Hepatocyte (in vitro differentiated cells): ENCODE results near the gene NAT10. TPM values are rescaled to one million over a fixed set of nuclear protein-coding genes. Genes with fewer than 3 reads are reported as not detected.
A peak's percentile ranks its signal among the peaks of the same experiment; 100 is the strongest.

Source experiments
- DNase-seq: peaks from one replicate; pipeline ENCODE4 v3.0.0-alpha.2; 2016; ENCODE audit warnings: low spot score
- H2AFZ ChIP-seq: fragments of 200-600 bp; sonication (generic); 2 replicates; pipeline ENCODE4 v1.6.0; 2016; ENCODE audit warnings: antibody characterized with exemption, mild to moderate bottlenecking
- H3K27ac ChIP-seq: fragments of 200-600 bp; sonication (generic); 2 replicates; pipeline ENCODE4 v1.5.1; 2016; ENCODE audit warnings: mild to moderate bottlenecking
- H3K27me3 ChIP-seq: fragments of 200-600 bp; sonication (generic); 2 replicates; pipeline ENCODE4 v1.6.1; 2016
- H3K36me3 ChIP-seq: fragments of 200-600 bp; sonication (generic); replicated peaks from 2 replicates; pipeline ENCODE4 v1.5.1; 2016; ENCODE audit warnings: low read depth; ENCODE audit not compliant: insufficient read depth
- H3K4me1 ChIP-seq: fragments of 200-600 bp; sonication (generic); 2 replicates; pipeline ENCODE4 v1.5.1; 2016; ENCODE audit warnings: mild to moderate bottlenecking, moderate library complexity; ENCODE audit not compliant: insufficient read depth
- H3K4me2 ChIP-seq: fragments of 200-600 bp; sonication (generic); 2 replicates; pipeline ENCODE4 v1.6.0; 2016
- H3K4me3 ChIP-seq: fragments of 200-600 bp; sonication (generic); 2 replicates; pipeline ENCODE4 v1.5.1; 2016; ENCODE audit warnings: mild to moderate bottlenecking
- H3K79me2 ChIP-seq: fragments of 200-600 bp; sonication (generic); 2 replicates; pipeline ENCODE4 v1.6.0; 2017; ENCODE audit warnings: mild to moderate bottlenecking
- H3K9me2 ChIP-seq: fragments of 200-600 bp; sonication (generic); replicated peaks from 2 replicates; pipeline ENCODE4 v1.6.0; 2017; ENCODE audit warnings: mild to moderate bottlenecking; ENCODE audit not compliant: insufficient read depth
- H3K9me3 ChIP-seq: fragments of 200-600 bp; sonication (generic); 2 replicates; pipeline ENCODE4 v1.5.1; 2016; ENCODE audit warnings: low read depth, mild to moderate bottlenecking
- H4K20me1 ChIP-seq: fragments of 200-600 bp; sonication (generic); 2 replicates; pipeline ENCODE4 v1.6.0; 2016; ENCODE audit warnings: mild to moderate bottlenecking; ENCODE audit not compliant: insufficient read depth, poor library complexity, severe bottlenecking
- EZH2 ChIP-seq: fragments of 200-600 bp; sonication (generic); IDR thresholded peaks from 2 replicates; pipeline ENCODE4 v1.6.1; 2016; ENCODE audit warnings: antibody characterized with exemption, mild to moderate bottlenecking, borderline replicate concordance
- EZH2phosphoT487 ChIP-seq: fragments of 200-600 bp; sonication (generic); IDR thresholded peaks from one replicate; pipeline ENCODE4 v1.6.1; 2018; ENCODE audit warnings: antibody characterized with exemption, mild to moderate bottlenecking, low read depth, moderate library complexity; ENCODE audit not compliant: unreplicated experiment, severe bottlenecking
- WGBS: methylation state at CpG from one replicate; pipeline ENCODE4 v1.1.6; 2016; ENCODE audit warnings: low lambda C conversion rate; ENCODE audit errors: missing lambda C conversion rate; 5-methylcytosine and 5-hydroxymethylcytosine counted together
- polyA plus RNA-seq: library from polyadenylated mRNA; unstranded; fragments of >200 nt; fragmentation: Nextera tagmentation; extraction: Ambion mirVana; gene quantifications from 2 replicates; pipeline ENCODE4 v1.2.1, GENCODE V29; 2016
- total RNA-seq: library from RNA; depleted of rRNA; stranded (reverse); fragments of >200 nt; gene quantifications from 2 replicates; pipeline ENCODE4 v1.2.3, GENCODE V29; 2014
- TF ChIP-seq, protein P1 (sequence below): fragments of 200-600 bp; sonication (generic); IDR thresholded peaks from 2 replicates; pipeline ENCODE4 v1.5.1; 2016; ENCODE audit warnings: antibody characterized with exemption, mild to moderate bottlenecking; ENCODE audit not compliant: poor library complexity

The NAT10 gene
- total and polyA plus RNA-seq, 2 experiments from 2014 or later, result 18.3 to 20.5 TPM

DNA sequence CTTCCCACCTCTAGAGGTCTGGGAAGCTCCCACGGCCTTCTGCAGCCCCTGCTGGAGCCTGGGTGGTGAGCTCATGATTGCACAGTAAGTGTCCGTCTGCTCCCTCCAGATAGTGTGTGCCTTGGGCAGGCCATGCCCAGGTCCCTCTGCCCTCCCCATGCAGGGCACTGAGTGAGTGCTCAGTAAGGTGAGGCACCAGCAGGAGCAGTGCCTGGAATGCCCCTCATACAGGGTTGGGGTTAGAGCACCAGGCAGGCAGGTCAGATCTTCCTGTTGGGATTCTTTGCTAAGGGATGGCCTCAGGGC, 50.3 kb downstream of the NAT10 start:
- DNase-seq, result no peak
- H3K4me3 ChIP-seq, result no peak overlapping the region
- H3K36me3 ChIP-seq, result no peaks in the 10 kb centered on the region
- H3K79me2 ChIP-seq, result no peaks in the 10 kb centered on the region
- H3K4me1 ChIP-seq, result peaks cover 3% of the 10 kb centered on the region
- TF ChIP-seq EZH2 (no peak), EZH2phosphoT487 (no peak)
- no peak overlapping the region for H3K4me2 ChIP-seq
- WGBS, result 76% methylated on average over 2 of the region's 2 CpGs
- peak overlapping the region; percentile 66 for H3K27ac ChIP-seq
- H4K20me1 ChIP-seq, result no peaks in the 10 kb centered on the region
- no peaks in the 10 kb centered on the region for H3K27me3 ChIP-seq
- no peak overlapping the region for H2AFZ ChIP-seq
- H3K9me3 ChIP-seq, result no peaks in the 10 kb centered on the region
- no peaks in the 10 kb centered on the region for H3K9me2 ChIP-seq

DNA sequence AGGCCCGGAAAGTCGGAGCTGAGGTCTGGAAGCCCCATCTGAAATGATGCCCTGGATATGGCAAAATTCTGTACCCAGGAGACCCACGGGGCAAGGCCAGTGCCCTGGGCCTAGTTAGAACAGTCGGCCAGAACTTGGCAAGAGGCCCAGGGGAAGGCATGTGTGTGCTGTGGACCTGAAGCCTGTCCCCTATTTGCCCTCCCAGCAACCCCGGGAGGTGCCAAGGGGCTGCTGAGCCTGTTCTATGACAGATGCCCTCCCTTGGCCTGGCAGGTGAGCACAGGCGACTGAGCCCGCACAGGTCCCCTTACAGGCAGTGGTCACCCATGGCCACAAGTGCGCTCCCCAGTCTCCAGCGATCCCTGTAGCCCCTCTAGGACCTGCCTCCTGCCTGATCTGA, 51.7 kb downstream of the NAT10 start:
- DNase-seq, result no peak

DNA sequence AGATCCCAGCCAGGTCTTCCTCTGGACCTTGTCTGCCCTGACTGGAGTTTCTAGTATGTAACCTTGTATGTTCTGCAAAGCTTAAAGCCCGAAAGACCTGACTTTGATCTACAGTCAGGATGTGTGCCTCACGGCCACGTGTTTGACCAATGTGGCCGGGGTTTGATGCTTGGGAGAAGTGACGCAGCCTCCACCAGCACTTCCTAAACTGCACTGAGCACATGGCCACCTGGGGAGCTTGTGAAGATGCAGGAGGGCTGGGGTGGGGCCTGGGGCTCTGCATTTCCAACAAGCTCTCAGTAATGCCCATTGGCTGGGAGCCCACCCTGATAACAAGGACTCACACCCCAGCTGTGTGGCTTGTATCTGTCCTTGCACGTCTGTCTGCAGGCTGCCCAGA, 53.2 kb downstream of the NAT10 start:
- Histone ChIP-seq H2AFZ (no peak overlapping the region), H3K9me2 (no peaks in the 10 kb centered on the region), H3K79me2 (no peaks in the 10 kb centered on the region), H3K4me2 (no peak overlapping the region), H3K27me3 (no peaks in the 10 kb centered on the region), H3K36me3 (no peaks in the 10 kb centered on the region), H4K20me1 (no peaks in the 10 kb centered on the region), H3K4me3 (no peak overlapping the region), H3K27ac (no peak overlapping the region), H3K9me3 (no peaks in the 10 kb centered on the region), H3K4me1 (no peaks in the 10 kb centered on the region)
- WGBS, result 92% methylated on average over 6 of the region's 6 CpGs
- no peak for DNase-seq
- TF ChIP-seq, protein P1, sequence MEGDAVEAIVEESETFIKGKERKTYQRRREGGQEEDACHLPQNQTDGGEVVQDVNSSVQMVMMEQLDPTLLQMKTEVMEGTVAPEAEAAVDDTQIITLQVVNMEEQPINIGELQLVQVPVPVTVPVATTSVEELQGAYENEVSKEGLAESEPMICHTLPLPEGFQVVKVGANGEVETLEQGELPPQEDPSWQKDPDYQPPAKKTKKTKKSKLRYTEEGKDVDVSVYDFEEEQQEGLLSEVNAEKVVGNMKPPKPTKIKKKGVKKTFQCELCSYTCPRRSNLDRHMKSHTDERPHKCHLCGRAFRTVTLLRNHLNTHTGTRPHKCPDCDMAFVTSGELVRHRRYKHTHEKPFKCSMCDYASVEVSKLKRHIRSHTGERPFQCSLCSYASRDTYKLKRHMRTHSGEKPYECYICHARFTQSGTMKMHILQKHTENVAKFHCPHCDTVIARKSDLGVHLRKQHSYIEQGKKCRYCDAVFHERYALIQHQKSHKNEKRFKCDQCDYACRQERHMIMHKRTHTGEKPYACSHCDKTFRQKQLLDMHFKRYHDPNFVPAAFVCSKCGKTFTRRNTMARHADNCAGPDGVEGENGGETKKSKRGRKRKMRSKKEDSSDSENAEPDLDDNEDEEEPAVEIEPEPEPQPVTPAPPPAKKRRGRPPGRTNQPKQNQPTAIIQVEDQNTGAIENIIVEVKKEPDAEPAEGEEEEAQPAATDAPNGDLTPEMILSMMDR, result no peak
- TF ChIP-seq EZH2phosphoT487, result no peak
- no peak for TF ChIP-seq EZH2

More for the DNA sequence above, 51.7 kb downstream of the NAT10 start:
- Histone ChIP-seq H3K79me2 (no peaks in the 10 kb centered on the region), H3K4me3 (no peak overlapping the region), H3K27me3 (no peaks in the 10 kb centered on the region), H3K36me3 (no peaks in the 10 kb centered on the region), H3K4me2 (no peak overlapping the region), H3K9me3 (no peaks in the 10 kb centered on the region), H3K9me2 (no peaks in the 10 kb centered on the region), H4K20me1 (no peaks in the 10 kb centered on the region), H2AFZ (no peak overlapping the region), H3K27ac (no peak overlapping the region), H3K4me1 (no peaks in the 10 kb centered on the region)
- 91% methylated on average over 9 of the region's 9 CpGs for WGBS
- no peak for TF ChIP-seq EZH2
- TF ChIP-seq, protein P1, result no peak
- TF ChIP-seq EZH2phosphoT487, result no peak

DNA sequence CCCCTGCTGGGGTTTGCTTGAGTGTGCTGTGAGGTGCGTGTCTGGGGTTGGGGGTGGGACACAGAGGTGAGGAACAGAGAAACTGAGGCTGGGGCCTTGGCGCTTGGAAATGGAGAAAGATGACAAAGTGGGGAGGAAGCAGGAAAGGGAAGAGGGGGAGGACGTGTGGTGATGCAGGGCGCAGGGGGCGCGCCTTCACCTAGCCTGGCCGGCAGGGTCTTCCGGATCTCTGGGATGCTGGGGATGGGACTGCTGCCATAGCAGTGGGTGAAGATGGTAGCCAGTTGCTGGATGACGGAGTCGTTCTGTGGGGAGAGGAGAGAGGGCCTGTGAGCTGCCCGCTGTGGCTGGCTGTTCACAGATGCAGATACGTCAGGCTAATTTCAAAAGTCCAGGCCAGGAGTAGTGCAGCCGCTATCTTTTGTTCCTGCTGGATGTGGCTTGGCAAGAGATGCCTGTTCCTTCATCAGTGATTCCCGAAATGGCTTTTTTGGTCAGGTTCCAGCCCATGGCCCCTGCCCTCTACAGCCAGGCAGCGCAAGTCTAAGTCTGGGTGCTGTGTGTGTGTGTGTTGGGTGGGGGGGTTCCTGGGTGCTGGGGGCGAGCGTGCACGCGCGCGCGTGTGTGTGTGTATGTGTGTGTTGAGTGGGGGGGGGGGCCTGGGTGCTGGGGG, 54.8 kb downstream of the NAT10 start:
- no peak for DNase-seq
- H3K4me2 ChIP-seq, result no peak overlapping the region
- H2AFZ ChIP-seq, result no peak overlapping the region
- H3K4me1 ChIP-seq, result no peaks in the 10 kb centered on the region
- H3K9me2 ChIP-seq, result no peaks in the 10 kb centered on the region
- no peak for TF ChIP-seq EZH2phosphoT487
- TF ChIP-seq EZH2, result no peak
- TF ChIP-seq, protein P1, result no peak
- no peaks in the 10 kb centered on the region for H3K27me3 ChIP-seq
- H3K27ac ChIP-seq, result no peak overlapping the region
- no peaks in the 10 kb centered on the region for H4K20me1 ChIP-seq
- no peaks in the 10 kb centered on the region for H3K79me2 ChIP-seq
- WGBS, result 95% methylated on average over 15 of the region's 22 CpGs
- no peaks in the 10 kb centered on the region for H3K9me3 ChIP-seq
- H3K4me3 ChIP-seq, result no peak overlapping the region
- no peaks in the 10 kb centered on the region for H3K36me3 ChIP-seq
